Tibial nerve (tissue), 4 donors: ENCODE results near the gene ZNF521.

ENCODE experiments used
- CTCF ChIP-seq, 5 experiments: fragments of 200-600 bp in 3 of 5; fragments of 450-650 bp in 2 of 5; sonication (generic) in 3 of 5; IDR thresholded peaks; one replicate each; pipeline ENCODE4 v1.5.1; 2016 to 2019; ENCODE audit warnings: antibody characterized with exemption in 5 of 5, mild to moderate bottlenecking in 3 of 5, moderate library complexity in 2 of 5
- EP300 ChIP-seq, 2 donors: sonication (generic); formaldehyde crosslinking; IDR thresholded peaks; one replicate each; pipeline ENCODE4 v1.6.1; 2017; ENCODE audit warnings: antibody characterized with exemption in 2 of 2, mild to moderate bottlenecking in 1 of 2
- POLR2A ChIP-seq, 2 donors: fragments of 450-650 bp; IDR thresholded peaks; one replicate each; pipeline ENCODE4 v1.6.1; 2017; ENCODE audit warnings: antibody characterized with exemption in 2 of 2, mild to moderate bottlenecking in 2 of 2, moderate library complexity in 2 of 2

GRCh38 chr18:25307192-25307591 is 44.8 kb downstream of the ZNF521 start:
- TF ChIP-seq CTCF (IDR thresholded peaks at IDR 0.05) (no peak), POLR2A (IDR thresholded peaks at IDR 0.05) (no peak), EP300 (IDR thresholded peaks at IDR 0.05) (no peak)
